ENCODE results near the gene CNTN4.

The CNTN4 gene

DNA sequence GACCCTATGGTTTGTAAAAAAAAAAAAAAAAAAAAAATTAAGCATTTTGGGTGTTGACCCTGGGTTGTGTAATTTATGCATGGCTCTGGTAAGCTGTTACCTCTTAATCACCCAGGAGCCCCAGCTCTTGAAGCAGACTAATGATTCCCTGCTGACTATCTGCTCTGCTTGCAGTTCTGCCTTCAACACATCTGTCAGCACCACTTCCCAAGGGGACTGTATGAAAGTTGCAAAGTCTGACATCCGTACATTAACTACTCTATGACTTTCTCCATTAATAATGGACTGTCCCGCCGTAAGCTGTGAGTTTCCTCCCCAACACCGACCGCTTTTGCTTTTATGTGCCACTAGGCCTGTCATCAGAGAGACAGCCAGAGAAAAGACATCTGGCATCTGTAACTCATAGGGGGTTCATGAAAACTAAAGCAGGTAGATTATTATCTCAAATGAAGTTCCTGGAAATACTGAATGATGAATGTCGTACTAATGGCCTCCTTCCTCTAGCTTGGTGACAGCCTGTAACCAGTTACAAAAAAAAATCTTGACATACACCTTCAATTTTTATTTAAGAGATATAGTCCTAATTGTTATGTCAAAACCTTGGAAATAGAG lies 740.0 kb downstream of the CNTN4 start:
- no peak overlapping the region for H2AK5ac ChIP-seq (ENCODE audit: low read depth, low read length)
- WGBS, 2 donors (ENCODE audit: extremely low coverage in 2 of 2, insufficient read length in 2 of 2, insufficient replicate concordance in 1 of 2): no CpG with 5 or more reads among the region's 6 CpGs
- no peak overlapping the region for H3K4me2 ChIP-seq (ENCODE audit: insufficient read depth, low read length, poor library complexity, severe bottlenecking)
- H3K23ac ChIP-seq (ENCODE audit: low read depth, low read length, poor library complexity): no peak overlapping the region
- no peak for DNase-seq (ENCODE audit: low spot score)
- H3K14ac ChIP-seq (ENCODE audit: low read length): no peak overlapping the region
- no peaks in the 10 kb centered on the region for H3K36me3 ChIP-seq (replicated peaks in 1 of 2; ENCODE audit: control insufficient read depth in 2 of 2, insufficient read depth in 2 of 2, low read length in 2 of 2)
- no peak overlapping the region for H3K9ac ChIP-seq (ENCODE audit: low read depth, low read length, poor library complexity)
- H3K27me3 ChIP-seq (ENCODE audit: control insufficient read depth in 3 of 3, insufficient read depth in 3 of 3, low read depth in 1 of 3, low read length in 3 of 3): no peaks in the 10 kb centered on the region
- H4K8ac ChIP-seq (ENCODE audit: low read depth, low read length): no peak overlapping the region
- H2BK15ac ChIP-seq (ENCODE audit: low read length): no peak overlapping the region
- H3K27ac ChIP-seq (replicated peaks; ENCODE audit: low read length): no peak overlapping the region
- H3K18ac ChIP-seq (ENCODE audit: low read length): no peak overlapping the region
- no peaks in the 10 kb centered on the region for H3K79me1 ChIP-seq (ENCODE audit: low read depth, low read length)
- H3K4me1 ChIP-seq (ENCODE audit: control insufficient read depth in 2 of 2, insufficient read depth in 1 of 2, low read depth in 1 of 2, low read length in 2 of 2): peaks cover 0 to 1% of the 10 kb centered on the region in 2 donors
- no peak overlapping the region for H3K4ac ChIP-seq (ENCODE audit: low read length)
- H2BK12ac ChIP-seq (ENCODE audit: low read length): no peak overlapping the region
- H2BK120ac ChIP-seq (ENCODE audit: low read depth, low read length): no peak overlapping the region
- H2BK5ac ChIP-seq (ENCODE audit: low read length): no peak overlapping the region
- H2AFZ ChIP-seq (ENCODE audit: low read length): no peak overlapping the region
- no peak overlapping the region for H4K91ac ChIP-seq (ENCODE audit: low read depth, low read length, poor library complexity)
- no peak overlapping the region for H3K4me3 ChIP-seq (ENCODE audit: low read length in 2 of 2)
- no peaks in the 10 kb centered on the region for H3K9me3 ChIP-seq (replicated peaks in 1 of 2; ENCODE audit: control insufficient read depth in 2 of 2, insufficient read depth in 1 of 2, low read depth in 1 of 2, low read length in 2 of 2)

DNA sequence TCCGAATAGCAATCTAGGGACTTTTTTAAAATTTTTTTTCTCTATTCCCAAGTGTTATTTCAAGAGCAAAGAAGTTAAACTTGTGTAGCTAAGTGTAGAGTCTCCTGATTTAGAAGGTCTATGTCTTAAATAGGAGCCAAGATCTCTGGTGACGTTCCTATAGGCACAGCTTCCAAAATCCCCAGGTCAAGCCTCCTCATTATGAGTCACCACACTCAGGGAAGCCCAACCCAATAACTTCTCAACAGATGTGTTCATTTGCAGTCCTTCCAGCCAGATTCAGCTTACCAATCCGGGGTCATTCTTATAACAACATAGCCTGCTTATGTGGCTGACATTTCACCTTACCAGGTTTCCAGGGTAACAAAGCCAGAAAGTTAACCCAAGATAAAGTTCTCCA lies 741.2 kb downstream of the CNTN4 start:
- Histone ChIP-seq H3K79me1 (ENCODE audit: low read depth, low read length) (no peaks in the 10 kb centered on the region), H3K4ac (ENCODE audit: low read length) (no peak overlapping the region), H4K8ac (ENCODE audit: low read depth, low read length) (no peak overlapping the region), H3K9me3 (replicated peaks in 1 of 2; ENCODE audit: control insufficient read depth in 2 of 2, insufficient read depth in 1 of 2, low read depth in 1 of 2, low read length in 2 of 2) (no peaks in the 10 kb centered on the region), H3K4me2 (ENCODE audit: insufficient read depth, low read length, poor library complexity, severe bottlenecking) (no peak overlapping the region), H3K27ac (replicated peaks; ENCODE audit: low read length) (no peak overlapping the region), H2BK15ac (ENCODE audit: low read length) (no peak overlapping the region), H3K4me1 (ENCODE audit: control insufficient read depth in 2 of 2, insufficient read depth in 1 of 2, low read depth in 1 of 2, low read length in 2 of 2) (peaks cover 0 to 1% of the 10 kb centered on the region in 2 donors), H2BK120ac (ENCODE audit: low read depth, low read length) (no peak overlapping the region), H3K4me3 (ENCODE audit: low read length in 2 of 2) (no peak overlapping the region), H3K23ac (ENCODE audit: low read depth, low read length, poor library complexity) (no peak overlapping the region), H2AFZ (ENCODE audit: low read length) (no peak overlapping the region), H2AK5ac (ENCODE audit: low read depth, low read length) (no peak overlapping the region), H2BK12ac (ENCODE audit: low read length) (no peak overlapping the region), H3K27me3 (ENCODE audit: control insufficient read depth in 3 of 3, insufficient read depth in 3 of 3, low read depth in 1 of 3, low read length in 3 of 3) (no peaks in the 10 kb centered on the region), H3K18ac (ENCODE audit: low read length) (no peak overlapping the region), H3K14ac (ENCODE audit: low read length) (no peak overlapping the region), H3K9ac (ENCODE audit: low read depth, low read length, poor library complexity) (no peak overlapping the region), H2BK5ac (ENCODE audit: low read length) (no peak overlapping the region), H4K91ac (ENCODE audit: low read depth, low read length, poor library complexity) (no peak overlapping the region), H3K36me3 (replicated peaks in 1 of 2; ENCODE audit: control insufficient read depth in 2 of 2, insufficient read depth in 2 of 2, low read length in 2 of 2) (no peaks in the 10 kb centered on the region)
- no peak for DNase-seq (ENCODE audit: low spot score)
- WGBS, 2 donors (ENCODE audit: extremely low coverage in 2 of 2, insufficient read length in 2 of 2, insufficient replicate concordance in 1 of 2): no CpG with 5 or more reads among the region's 3 CpGs

DNA sequence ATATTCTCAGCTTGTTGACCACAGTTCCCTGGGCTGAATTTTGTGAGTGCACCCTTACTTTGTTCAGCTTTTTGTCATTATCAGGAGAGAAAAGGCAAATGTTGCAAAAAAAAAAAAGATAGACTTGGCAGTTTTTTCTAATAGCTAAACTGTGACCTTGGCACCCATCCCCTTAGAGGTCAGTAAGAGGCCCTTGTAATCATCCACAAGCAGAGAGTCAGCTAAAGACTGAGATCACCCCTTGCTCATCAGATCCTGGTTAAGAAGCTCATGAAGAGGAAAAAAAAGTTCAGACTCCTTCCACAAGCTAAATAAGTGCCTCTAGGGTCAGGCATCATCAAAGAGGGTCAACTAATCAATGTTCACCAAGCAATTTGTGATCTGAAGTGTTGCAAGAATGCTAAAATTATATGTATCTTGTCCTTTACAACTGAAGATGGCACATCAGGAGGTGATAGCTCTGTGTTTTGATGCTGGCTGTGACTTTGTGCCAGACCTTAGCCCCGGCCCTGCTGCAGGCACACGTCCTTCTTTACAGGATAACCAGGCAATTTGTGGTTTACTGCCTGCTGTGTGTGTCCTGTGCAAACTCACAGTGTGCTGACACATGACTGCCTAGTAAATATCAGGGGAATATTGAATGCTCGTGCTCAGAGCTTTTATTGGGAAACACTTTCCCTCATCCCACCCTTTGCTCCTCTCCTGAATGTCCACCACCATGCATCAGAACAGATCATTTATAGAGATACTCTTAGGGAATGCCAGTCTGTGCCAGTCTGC lies 748.6 kb downstream of the CNTN4 start:
- Histone ChIP-seq H3K4me2 (ENCODE audit: insufficient read depth, low read length, poor library complexity, severe bottlenecking) (no peak overlapping the region), H2BK120ac (ENCODE audit: low read depth, low read length) (no peak overlapping the region), H2AK5ac (ENCODE audit: low read depth, low read length) (no peak overlapping the region), H2AFZ (ENCODE audit: low read length) (no peak overlapping the region), H3K14ac (ENCODE audit: low read length) (no peak overlapping the region), H4K91ac (ENCODE audit: low read depth, low read length, poor library complexity) (no peak overlapping the region), H3K79me1 (ENCODE audit: low read depth, low read length) (no peaks in the 10 kb centered on the region), H3K18ac (ENCODE audit: low read length) (no peak overlapping the region), H4K8ac (ENCODE audit: low read depth, low read length) (no peak overlapping the region), H3K27me3 (ENCODE audit: control insufficient read depth in 3 of 3, insufficient read depth in 3 of 3, low read depth in 1 of 3, low read length in 3 of 3) (peaks cover 0 to 4% (median 0%) of the 10 kb centered on the region in 3 experiments), H3K9ac (ENCODE audit: low read depth, low read length, poor library complexity) (no peak overlapping the region), H3K23ac (ENCODE audit: low read depth, low read length, poor library complexity) (no peak overlapping the region), H2BK15ac (ENCODE audit: low read length) (no peak overlapping the region), H3K4ac (ENCODE audit: low read length) (no peak overlapping the region), H3K4me3 (ENCODE audit: low read length in 2 of 2) (no peak overlapping the region), H3K27ac (replicated peaks; ENCODE audit: low read length) (no peak overlapping the region), H2BK12ac (ENCODE audit: low read length) (no peak overlapping the region), H3K36me3 (replicated peaks in 1 of 2; ENCODE audit: control insufficient read depth in 2 of 2, insufficient read depth in 2 of 2, low read length in 2 of 2) (no peaks in the 10 kb centered on the region), H2BK5ac (ENCODE audit: low read length) (no peak overlapping the region), H3K4me1 (ENCODE audit: control insufficient read depth in 2 of 2, insufficient read depth in 1 of 2, low read depth in 1 of 2, low read length in 2 of 2) (no peaks in the 10 kb centered on the region), H3K9me3 (replicated peaks in 1 of 2; ENCODE audit: control insufficient read depth in 2 of 2, insufficient read depth in 1 of 2, low read depth in 1 of 2, low read length in 2 of 2) (no peaks in the 10 kb centered on the region)
- WGBS, 2 donors (ENCODE audit: extremely low coverage in 2 of 2, insufficient read length in 2 of 2, insufficient replicate concordance in 1 of 2): no CpG with 5 or more reads among the region's 3 CpGs
- DNase-seq (ENCODE audit: low spot score): no peak

DNA sequence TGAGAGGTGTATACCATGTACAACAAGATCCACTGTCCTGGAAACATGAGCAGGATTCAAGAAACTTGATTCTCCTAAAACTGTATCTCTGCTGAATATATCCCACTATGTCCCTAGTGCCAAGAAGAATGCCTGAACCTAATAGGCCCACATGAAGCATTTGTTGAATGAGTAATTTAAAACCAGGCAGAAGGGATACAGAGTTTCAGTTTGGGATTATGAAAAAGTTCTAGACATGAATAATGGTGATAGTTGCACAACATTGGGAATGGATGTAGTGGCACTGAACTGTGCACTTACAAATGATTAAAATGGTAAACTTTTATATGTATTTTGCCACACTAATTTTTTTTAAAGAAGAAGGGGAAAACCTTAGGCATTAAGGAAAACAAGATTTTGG lies 750.4 kb downstream of the CNTN4 start:
- Histone ChIP-seq H2BK5ac (ENCODE audit: low read length) (no peak overlapping the region), H4K91ac (ENCODE audit: low read depth, low read length, poor library complexity) (no peak overlapping the region), H2AK5ac (ENCODE audit: low read depth, low read length) (no peak overlapping the region), H2AFZ (ENCODE audit: low read length) (no peak overlapping the region), H3K79me1 (ENCODE audit: low read depth, low read length) (no peaks in the 10 kb centered on the region), H3K4me2 (ENCODE audit: insufficient read depth, low read length, poor library complexity, severe bottlenecking) (no peak overlapping the region), H4K8ac (ENCODE audit: low read depth, low read length) (no peak overlapping the region), H3K4me1 (ENCODE audit: control insufficient read depth in 2 of 2, insufficient read depth in 1 of 2, low read depth in 1 of 2, low read length in 2 of 2) (no peaks in the 10 kb centered on the region), H3K27me3 (ENCODE audit: control insufficient read depth in 3 of 3, insufficient read depth in 3 of 3, low read depth in 1 of 3, low read length in 3 of 3) (peaks cover 0 to 4% (median 0%) of the 10 kb centered on the region in 3 experiments), H3K18ac (ENCODE audit: low read length) (no peak overlapping the region), H2BK15ac (ENCODE audit: low read length) (no peak overlapping the region), H3K4me3 (ENCODE audit: low read length in 2 of 2) (no peak overlapping the region), H3K36me3 (replicated peaks in 1 of 2; ENCODE audit: control insufficient read depth in 2 of 2, insufficient read depth in 2 of 2, low read length in 2 of 2) (no peaks in the 10 kb centered on the region), H2BK12ac (ENCODE audit: low read length) (no peak overlapping the region), H3K9ac (ENCODE audit: low read depth, low read length, poor library complexity) (no peak overlapping the region), H2BK120ac (ENCODE audit: low read depth, low read length) (no peak overlapping the region), H3K14ac (ENCODE audit: low read length) (no peak overlapping the region), H3K4ac (ENCODE audit: low read length) (no peak overlapping the region), H3K27ac (replicated peaks; ENCODE audit: low read length) (no peak overlapping the region), H3K9me3 (replicated peaks in 1 of 2; ENCODE audit: control insufficient read depth in 2 of 2, insufficient read depth in 1 of 2, low read depth in 1 of 2, low read length in 2 of 2) (no peaks in the 10 kb centered on the region), H3K23ac (ENCODE audit: low read depth, low read length, poor library complexity) (no peak overlapping the region)
- no peak for DNase-seq (ENCODE audit: low spot score)

All from neuronal stem cell (in vitro differentiated cells).